Neural cell (in vitro differentiated cells): Measurements from ENCODE around the gene PSMG1.

Source experiments
- CTCF ChIP-seq: fragments of 450-650 bp; IDR thresholded peaks from 2 replicates; pipeline ENCODE4 v1.5.1; 2014; ENCODE audit warnings: antibody characterized with exemption, mild to moderate bottlenecking, moderate library complexity; ENCODE audit not compliant: poor library complexity, severe bottlenecking
- POLR2AphosphoS5 ChIP-seq: IDR thresholded peaks from 2 replicates; pipeline ENCODE4 v1.6.1; 2012

DNA sequence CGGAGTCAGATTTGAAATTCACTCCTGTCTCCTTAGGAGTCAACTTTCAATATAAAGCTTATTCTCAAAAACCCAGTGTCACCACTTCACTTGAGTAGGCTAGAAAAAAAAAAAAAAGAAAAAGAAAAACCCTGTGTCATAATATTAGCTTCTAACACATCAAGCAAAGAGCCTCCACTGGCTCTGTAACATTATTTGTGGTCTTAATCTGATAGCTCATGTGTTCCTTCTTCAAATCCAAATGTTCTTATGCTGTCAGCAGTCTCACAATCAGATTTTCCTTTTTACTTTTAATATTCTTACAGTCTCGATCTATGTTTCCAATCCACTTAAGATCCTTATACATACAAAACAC is 26.1 kb upstream of the PSMG1 start:
- TF ChIP-seq POLR2AphosphoS5: no peak
- no peak for TF ChIP-seq CTCF
